Ovary (tissue), 9 donors: Measurements from ENCODE around the gene RNF225. TPM values are rescaled to one million over a fixed set of nuclear protein-coding genes. Genes with fewer than 3 reads are reported as not detected.
A peak's percentile ranks its signal among the peaks of the same experiment; 100 is the strongest.

ENCODE experiments used
- DNase-seq, 5 donors: peaks; one replicate each; pipeline ENCODE4 v3.0.0-alpha.2; 2019 to 2020
- H3K27ac ChIP-seq, 2 donors: fragments of 200-600 bp; one replicate each; pipeline versions ENCODE4 v1.5.1 to v1.8.0; 2019 to 2022
- H3K27me3 ChIP-seq: fragments of 200-600 bp; one replicate; pipeline ENCODE4 v1.8.0; 2022
- H3K36me3 ChIP-seq: fragments of 200-600 bp; sonication (generic); one replicate; pipeline ENCODE4 v1.5.1; 2019
- H3K4me1 ChIP-seq: one replicate; pipeline ENCODE4 v1.8.1; 2013; ENCODE audit warnings: mild to moderate bottlenecking, moderate library complexity; ENCODE audit not compliant: insufficient read depth
- H3K4me3 ChIP-seq: fragments of 200-600 bp; sonication (generic); one replicate; pipeline ENCODE4 v1.5.1; 2017
- H3K9me3 ChIP-seq, 2 donors: fragments of 200-600 bp in 1 of 2; sonication (generic) in 1 of 2; one replicate each; pipeline versions ENCODE4 v1.5.1 to v1.8.1; 2013 to 2019; ENCODE audit warnings: mild to moderate bottlenecking in 1 of 2, moderate library complexity in 1 of 2
- EP300 ChIP-seq: sonication (generic); formaldehyde crosslinking; IDR thresholded peaks from one replicate; pipeline ENCODE4 v1.6.1; 2017; ENCODE audit warnings: antibody characterized with exemption
- POLR2A ChIP-seq: fragments of 450-650 bp; IDR thresholded peaks from one replicate; pipeline ENCODE4 v1.6.1; 2017; ENCODE audit warnings: antibody characterized with exemption, mild to moderate bottlenecking, moderate library complexity
- WGBS, 3 donors: extraction: QIAGEN DNeasy Blood & Tissue Kit in 1 of 3; methylation state at CpG; one replicate each; pipeline versions ENCODE4 v1.1.5 to v1.1.7; 2013 to 2017; 5-methylcytosine and 5-hydroxymethylcytosine counted together
- intact Hi-C, 4 donors: fragments of 100-400 bp; cut with DNase I; formaldehyde crosslinking; loops; one replicate each; pipeline versions ENCODE4 v1.11.0 to v1.15.1; 2022 to 2023
- polyA plus RNA-seq, 2 donors: library from polyadenylated mRNA; stranded (reverse); fragments of 200-250 nt in 1 of 2; fragments of 350-450 nt in 1 of 2; fragmentation: Illumina TruSeq in 1 of 2; extraction: RNeasy Lipid Tissue Mini Kit (QIAGEN cat#74804) in 1 of 2; gene quantifications; one replicate each; pipeline ENCODE4 v1.2.3, GENCODE V29; 2013 to 2014
- total RNA-seq, 7 donors: library from RNA; depleted of rRNA in 2 of 7; stranded (reverse); fragments of >200 nt in 2 of 7; fragmentation: NEBNext Ultra II Directional in 3 of 7; extraction: Animal tissue kit (Norgen Biotek cat#: 25700) in 3 of 7; gene quantifications; one replicate each; pipeline versions ENCODE4 v1.1.0 to v1.2.4, GENCODE V29; 2016 to 2023
- TF ChIP-seq, protein P1 (sequence below), 3 donors: fragments of 450-650 bp in 2 of 3; fragments of 200-600 bp in 1 of 3; IDR thresholded peaks; one replicate each; pipeline versions ENCODE4 v1.5.1 to v1.8.0; 2016 to 2022; ENCODE audit warnings: antibody characterized with exemption in 3 of 3, mild to moderate bottlenecking in 1 of 3
- donor health status: DM: no; HTN: no; CAD: no; lungs with moderate emphysema.
- donor health status: DM: no; HTN: no; CAD: no.
- donor health status: Bipolar disorder and iron deficiency.
- donor health status: DM: yes; HTN: yes; CAD: no.
- donor health status: DM: no; HTN: no; CAD: no.
- donor health status: DM: yes; HTN: yes; CAD: no.

Gene RNF225
- total and polyA plus RNA-seq, 9 donors, result not detected

DNA sequence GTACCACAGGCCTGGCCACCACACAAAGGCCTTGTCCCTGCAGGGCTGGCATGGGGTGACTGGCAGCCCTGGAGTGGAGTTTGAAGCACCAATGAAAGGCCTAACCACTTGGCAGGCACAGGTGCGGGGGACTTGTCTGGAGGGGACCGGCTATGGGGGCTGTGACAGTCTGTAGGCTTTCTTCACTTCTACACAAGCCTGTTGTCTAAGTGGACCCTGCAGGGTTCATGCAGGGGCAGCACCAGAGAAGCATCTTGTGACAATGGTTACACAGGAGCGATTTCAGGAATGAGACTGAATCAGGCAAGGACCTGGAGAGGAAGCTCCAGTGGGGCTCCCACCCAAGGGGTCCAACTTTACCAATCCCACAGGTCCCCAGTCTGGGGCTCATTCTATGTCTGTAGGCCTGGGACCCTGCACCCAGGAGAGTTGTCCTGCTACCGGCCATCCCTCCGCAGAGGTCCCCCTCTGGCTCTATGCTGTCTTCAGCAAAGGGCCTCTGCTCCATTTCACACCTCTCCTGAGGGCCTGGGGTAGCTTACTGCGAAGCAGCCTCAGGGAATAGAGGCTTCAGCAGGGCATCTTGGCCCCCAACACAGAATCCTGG lies 12.4 kb upstream of the RNF225 start:
- intact Hi-C loops, result no loop called here
- WGBS, 3 donors, result 75 to 93% (median 86%) methylated on average over 6 of the region's 6 CpGs
- TF ChIP-seq, protein P1, sequence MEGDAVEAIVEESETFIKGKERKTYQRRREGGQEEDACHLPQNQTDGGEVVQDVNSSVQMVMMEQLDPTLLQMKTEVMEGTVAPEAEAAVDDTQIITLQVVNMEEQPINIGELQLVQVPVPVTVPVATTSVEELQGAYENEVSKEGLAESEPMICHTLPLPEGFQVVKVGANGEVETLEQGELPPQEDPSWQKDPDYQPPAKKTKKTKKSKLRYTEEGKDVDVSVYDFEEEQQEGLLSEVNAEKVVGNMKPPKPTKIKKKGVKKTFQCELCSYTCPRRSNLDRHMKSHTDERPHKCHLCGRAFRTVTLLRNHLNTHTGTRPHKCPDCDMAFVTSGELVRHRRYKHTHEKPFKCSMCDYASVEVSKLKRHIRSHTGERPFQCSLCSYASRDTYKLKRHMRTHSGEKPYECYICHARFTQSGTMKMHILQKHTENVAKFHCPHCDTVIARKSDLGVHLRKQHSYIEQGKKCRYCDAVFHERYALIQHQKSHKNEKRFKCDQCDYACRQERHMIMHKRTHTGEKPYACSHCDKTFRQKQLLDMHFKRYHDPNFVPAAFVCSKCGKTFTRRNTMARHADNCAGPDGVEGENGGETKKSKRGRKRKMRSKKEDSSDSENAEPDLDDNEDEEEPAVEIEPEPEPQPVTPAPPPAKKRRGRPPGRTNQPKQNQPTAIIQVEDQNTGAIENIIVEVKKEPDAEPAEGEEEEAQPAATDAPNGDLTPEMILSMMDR (IDR thresholded peaks at IDR 0.05), result no peak
- TF ChIP-seq POLR2A, result no peak
- no peak for TF ChIP-seq EP300

DNA sequence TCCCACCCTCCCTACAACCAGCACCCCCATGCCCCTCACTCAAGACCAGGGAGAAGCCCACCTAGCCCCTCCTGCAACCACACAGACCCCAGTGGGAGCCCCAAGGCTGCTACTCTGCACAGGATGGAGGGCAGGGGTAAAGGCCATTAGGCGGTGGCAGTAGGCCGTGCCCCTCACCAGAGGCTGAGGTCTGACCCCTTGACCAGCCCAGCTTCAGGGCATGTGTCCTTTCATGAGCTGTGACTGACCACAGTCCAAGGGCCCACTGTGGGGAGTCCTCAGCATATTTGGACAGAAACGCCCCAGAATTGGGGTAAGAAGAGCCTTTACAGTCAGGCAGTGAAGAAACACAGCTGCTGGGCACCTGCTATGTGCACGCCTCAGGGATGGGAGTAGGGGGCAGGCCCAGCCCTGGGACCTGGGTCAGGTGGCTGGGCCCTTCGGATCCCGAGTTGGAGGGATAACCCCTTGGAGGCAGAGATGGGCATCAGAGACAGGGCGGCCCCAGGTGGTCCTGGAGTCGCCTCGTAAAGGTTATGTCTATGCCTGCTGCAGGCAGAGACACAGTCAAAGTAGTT lies 10.1 kb upstream of the RNF225 start:
- no peaks in the 10 kb centered on the region for H3K27me3 ChIP-seq
- TF ChIP-seq, protein P1 (IDR thresholded peaks at IDR 0.05), result no peak
- TF ChIP-seq POLR2A (no peak), EP300 (no peak)
- no peak overlapping the region for H3K4me3 ChIP-seq
- H3K9me3 ChIP-seq, result no peaks in the 10 kb centered on the region
- 60 to 69% (median 66%) methylated on average over 8 to 9 of the region's 9 CpGs for WGBS, 3 donors
- H3K27ac ChIP-seq, result peak overlapping the region; percentile 84 to 92
- intact Hi-C loops, result no loop called here
- peak in 1 of 5 donors; percentile 42 for DNase-seq
- no peaks in the 10 kb centered on the region for H3K36me3 ChIP-seq
- peaks cover 23% of the 10 kb centered on the region for H3K4me1 ChIP-seq

More for the DNA sequence above, 12.4 kb upstream of the RNF225 start:
- Histone ChIP-seq H3K4me1 (peaks cover 26% of the 10 kb centered on the region), H3K36me3 (no peaks in the 10 kb centered on the region), H3K9me3 (no peaks in the 10 kb centered on the region), H3K4me3 (no peak overlapping the region), H3K27me3 (no peaks in the 10 kb centered on the region), H3K27ac (no peak overlapping the region)
- DNase-seq, result peak in 1 of 5 donors; percentile 37

DNA sequence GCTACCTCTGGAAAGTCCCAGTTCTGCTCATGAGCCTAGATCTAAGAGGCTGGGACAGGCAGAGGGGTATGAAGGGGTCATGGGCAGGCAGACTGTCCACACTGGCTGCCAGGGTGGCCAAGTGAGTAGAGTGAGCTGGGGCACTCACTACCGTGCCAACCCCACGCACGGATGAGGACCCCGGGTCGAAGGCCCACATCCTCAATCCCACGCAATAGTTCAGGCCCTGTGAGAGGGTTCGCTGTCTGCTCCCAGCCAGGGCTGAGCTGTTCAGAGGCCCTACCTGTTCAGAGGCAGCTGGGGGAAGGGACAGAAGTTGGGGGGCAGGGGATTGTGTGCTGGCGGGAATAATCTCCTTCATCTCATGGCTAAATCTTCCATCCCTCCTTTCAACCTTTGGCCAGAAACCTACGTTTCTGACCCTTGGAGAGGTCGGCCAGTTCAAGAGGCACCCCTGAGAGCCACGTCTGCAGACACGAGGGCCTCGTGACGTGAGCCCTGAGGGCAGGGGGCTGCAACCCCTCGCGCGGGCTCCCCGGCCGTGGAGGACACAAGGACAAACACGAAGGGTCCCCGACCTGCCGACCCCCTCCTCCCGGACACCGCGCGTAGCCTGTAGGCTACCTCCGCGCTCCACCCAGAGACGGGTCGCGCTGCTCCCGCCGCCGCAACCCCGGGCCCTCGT lies 9.4 kb upstream of the RNF225 start:
- H3K4me1 ChIP-seq, result peaks cover 23% of the 10 kb centered on the region

More for the DNA sequence above, 9.4 kb upstream of the RNF225 start:
- intact Hi-C loops, result no loop called here
- 2 to 7% (median 2%) methylated on average over 29 to 36 of the region's 36 CpGs for WGBS, 3 donors
- Histone ChIP-seq H3K4me3 (peak overlapping the region; percentile 82), H3K27me3 (no peaks in the 10 kb centered on the region), H3K27ac (peak overlapping the region; percentile 84 to 92), H3K36me3 (no peaks in the 10 kb centered on the region), H3K9me3 (no peaks in the 10 kb centered on the region)
- TF ChIP-seq, protein P1 (IDR thresholded peaks at IDR 0.05), result no peak
- no peak for TF ChIP-seq POLR2A
- TF ChIP-seq EP300, result no peak
- peak in 2 of 5 donors; percentile 43 to 49 for DNase-seq
